HepG2 (cell line): Measurements from ENCODE around the gene ENTPD5. TPM values are rescaled to one million over a fixed set of nuclear protein-coding genes. Genes with fewer than 3 reads are reported as not detected.

Source experiments
- ATAC-seq: fragments of 200-7000 bp; cut with Tn5 transposase; 3 replicates; pipeline ENCODE4 v1.9.1; 2020; ENCODE audit warnings: mild to moderate bottlenecking, moderate library complexity
- BruUV-seq: library from RNA; stranded (reverse); fragments of 400-500 nt; replicated peaks from 2 replicates; lab custom pipeline; 2021; lab: Mats Ljungman, UMichigan
- CTCF ChIA-PET: fragments of 300-600 bp; formaldehyde crosslinking; extraction: SDS; loops from one replicate; lab custom pipeline; 2021; ENCODE audit warnings: low total read pairs, inconsistent platforms, low intra/inter-chr PET ratio; lab: Yijun Ruan, JAX
- POLR2A ChIA-PET: fragments of 350-600 bp; sonication (Branson Sonifier 250); formaldehyde crosslinking; loops from one replicate; lab custom pipeline; 2020; ENCODE audit warnings: antibody characterized with exemption, inconsistent platforms; lab: Yijun Ruan, JAX
- DNase-seq: peaks from one replicate; pipeline ENCODE4 v3.0.0-alpha.2; 2015; ENCODE audit warnings: low spot score
- FAIRE-seq: peaks from 3 replicates; lab custom pipeline; 2011; peaks lifted over from hg19 to GRCh38; lab: Jason Lieb, UNC
- H2AFZ ChIP-seq: one replicate; pipeline ENCODE4 v1.6.1; 2011; ENCODE audit warnings: low read length, inconsistent platforms
- H3K27ac ChIP-seq: fragments of 300-600 bp; 3 replicates; pipeline ENCODE4 v1.8.0; 2011; ENCODE audit warnings: mixed run types, mild to moderate bottlenecking, mixed read lengths, low read length, inconsistent platforms; ENCODE audit not compliant: insufficient read depth; ENCODE audit errors: extremely low read length
- H3K27me3 ChIP-seq, 2 experiments: fragments of 200-600 bp in 1 of 2; 2 replicates in 1 of 2; 3 replicates in 1 of 2; pipeline versions ENCODE4 v1.6.0 to v1.8.0; 2011; ENCODE audit warnings: low read length in 2 of 2, mild to moderate bottlenecking in 2 of 2, moderate library complexity in 2 of 2, inconsistent platforms in 1 of 2; ENCODE audit not compliant: insufficient read depth in 2 of 2, control insufficient read depth in 1 of 2
- H3K36me3 ChIP-seq, 2 experiments: fragments of 200-600 bp in 1 of 2; replicated peaks in 1 of 2; 2 replicates in 1 of 2; 3 replicates in 1 of 2; pipeline versions ENCODE4 v1.5.1 to v1.8.0; 2011; ENCODE audit warnings: low read length in 2 of 2, inconsistent platforms in 1 of 2; ENCODE audit not compliant: insufficient read depth in 2 of 2, control insufficient read depth in 1 of 2
- H3K4me1 ChIP-seq: 2 replicates; pipeline ENCODE4 v1.5.1; 2012; ENCODE audit warnings: low read length, inconsistent platforms; ENCODE audit not compliant: insufficient read depth
- H3K4me2 ChIP-seq: 2 replicates; pipeline ENCODE4 v1.6.0; 2011; ENCODE audit warnings: low read depth, low read length, inconsistent platforms
- H3K4me3 ChIP-seq, 3 experiments: fragments of 200-600 bp in 1 of 3; sonication (generic), shearing (Covaris generic) in 1 of 3; replicated peaks in 1 of 3; 2 replicates each; pipeline ENCODE4 v1.5.1; 2011 to 2016; ENCODE audit warnings: low read length in 3 of 3, inconsistent platforms in 2 of 3, low read depth in 2 of 3, mild to moderate bottlenecking in 2 of 3, control low read depth in 1 of 3, mixed read lengths in 1 of 3; ENCODE audit not compliant: insufficient read depth in 1 of 3
- H3K79me2 ChIP-seq: one replicate; pipeline ENCODE4 v1.6.1; 2011; ENCODE audit warnings: low read length, inconsistent platforms; ENCODE audit not compliant: insufficient read depth
- H3K9ac ChIP-seq: 2 replicates; pipeline ENCODE4 v1.6.0; 2011; ENCODE audit warnings: mild to moderate bottlenecking, low read depth, low read length, inconsistent platforms; ENCODE audit not compliant: insufficient read depth
- H3K9me3 ChIP-seq: 2 replicates; pipeline ENCODE4 v1.5.1; 2012; ENCODE audit warnings: mild to moderate bottlenecking, low read length
- H4K20me1 ChIP-seq: 2 replicates; pipeline ENCODE4 v1.6.0; 2011; ENCODE audit warnings: inconsistent platforms, mild to moderate bottlenecking, low read length, moderate library complexity; ENCODE audit not compliant: insufficient read depth
- ARID4A ChIP-seq: sonication (generic); formaldehyde crosslinking; IDR thresholded peaks from 2 replicates; pipeline ENCODE4 v1.5.0; 2020; ENCODE audit warnings: mild to moderate bottlenecking, missing genetic modification reagents, borderline replicate concordance
- ARID5B ChIP-seq: IDR thresholded peaks from 2 replicates; pipeline ENCODE4 v1.4.0; 2020; ENCODE audit warnings: mild to moderate bottlenecking, missing genetic modification reagents
- EED ChIP-seq: sonication (generic); formaldehyde crosslinking; IDR thresholded peaks from 2 replicates; pipeline ENCODE4 v1.5.0; 2020; ENCODE audit warnings: mild to moderate bottlenecking, missing genetic modification reagents
- HDAC1 ChIP-seq: sonication (generic); formaldehyde crosslinking; IDR thresholded peaks from 2 replicates; pipeline ENCODE4 v1.5.1; 2020; ENCODE audit warnings: mild to moderate bottlenecking, missing genetic modification reagents
- IKZF4 ChIP-seq: sonication (generic); formaldehyde crosslinking; IDR thresholded peaks from 2 replicates; pipeline ENCODE4 v1.5.1; 2020; ENCODE audit warnings: borderline replicate concordance, mild to moderate bottlenecking, low read depth, missing genetic modification reagents; ENCODE audit errors: not compliant biosample characterization
- LCORL ChIP-seq, 2 experiments: fragments of 450-650 bp in 1 of 2; sonication (generic) in 1 of 2; formaldehyde crosslinking in 1 of 2; IDR thresholded peaks; 2 replicates each; pipeline versions ENCODE4 v1.5.0 to v1.6.1; 2017 to 2020; ENCODE audit warnings: antibody characterized with exemption in 1 of 2, missing genetic modification reagents in 1 of 2
- MLX ChIP-seq: IDR thresholded peaks from 2 replicates; pipeline ENCODE4 v1.6.1; 2016
- RBM22 ChIP-seq: fragments of 200-400 bp; formaldehyde crosslinking; optimal IDR thresholded peaks from 2 replicates; pipeline ENCODE3; 2017; ENCODE audit warnings: mild to moderate bottlenecking, low read length, moderate library complexity
- RFX1 ChIP-seq: fragments of 450-650 bp; IDR thresholded peaks from 2 replicates; pipeline ENCODE4 v1.6.1; 2017
- THAP11 ChIP-seq: IDR thresholded peaks from 2 replicates; pipeline ENCODE4 v1.6.1; 2016; ENCODE audit warnings: missing biosample characterization, missing genetic modification reagents
- U2AF2 ChIP-seq: fragments of 200-400 bp; formaldehyde crosslinking; IDR thresholded peaks from 2 replicates; pipeline ENCODE4 v1.6.1; 2017; ENCODE audit warnings: low read depth, mild to moderate bottlenecking, low read length
- ZKSCAN8 ChIP-seq: IDR thresholded peaks from 2 replicates; pipeline ENCODE4 v1.6.1; 2016; ENCODE audit warnings: borderline replicate concordance, missing genetic modification reagents, missing compliant biosample characterization
- ZNF207 ChIP-seq: fragments of 450-650 bp; IDR thresholded peaks from 2 replicates; pipeline ENCODE4 v1.6.1; 2016; ENCODE audit warnings: antibody characterized with exemption, borderline replicate concordance
- ZNF674 ChIP-seq: sonication (generic); formaldehyde crosslinking; IDR thresholded peaks from 2 replicates; pipeline ENCODE4 v1.5.0; 2020; ENCODE audit warnings: low read depth, mild to moderate bottlenecking, missing genetic modification reagents
- ZSCAN29 ChIP-seq: sonication (generic); formaldehyde crosslinking; conservative IDR thresholded peaks from 2 replicates; pipeline ENCODE4 v1.4.0; 2020; ENCODE audit warnings: mild to moderate bottlenecking, missing genetic modification reagents
- WGBS: methylation state at CpG from one replicate; pipeline ENCODE4 v1.1.6; 2017; ENCODE audit warnings: low lambda C conversion rate; 5-methylcytosine and 5-hydroxymethylcytosine counted together
- in situ Hi-C: cut with HindIII; loops from 2 replicates; pipeline ENCODE4 v1.10.0; 2017; ENCODE audit warnings: low pct_unique_long_range_greater_than_20kb; ENCODE audit not compliant: extremely low pct_ligation_motif_present
- intact Hi-C: fragments of 100-400 bp; cut with micrococcal nuclease; formaldehyde crosslinking; loops from one replicate; pipeline ENCODE4 v1.10.0; 2022; ENCODE audit not compliant: unreplicated experiment
- polyA plus RNA-seq, 8 experiments: library from polyadenylated mRNA; depleted of rRNA in 3 of 8; stranded (reverse) in 7 of 8; unstranded in 1 of 8; fragments of >200 nt; fragmentation: Illumina TruSeq in 4 of 8; extraction: Trizol in 4 of 8; gene quantifications; 2 replicates each; pipeline versions ENCODE4 v1.2.1 to v1.2.3, GENCODE V29; 2011 to 2016; ENCODE audit warnings: low read depth in 4 of 8, missing spikeins in 1 of 8, mixed read lengths in 1 of 8; ENCODE audit not compliant: insufficient read depth in 1 of 8
- total RNA-seq, 5 experiments: library from RNA; depleted of rRNA; stranded (reverse); fragments of >200 nt; fragmentation: Illumina TruSeq; extraction: Trizol; gene quantifications; 2 replicates each; pipeline ENCODE4 v1.2.3, GENCODE V29; 2016; ENCODE audit warnings: low read depth in 1 of 5

Gene ENTPD5
- total and polyA plus RNA-seq, 2 of the 13 experiments (the other 11 are each of a cell fraction or from before 2014, with no cell fraction given) = 33.8 to 43.3 TPM

- intact Hi-C loops = no loop called here
- no peaks in the 10 kb centered on the region for H3K36me3 ChIP-seq
- in situ Hi-C loops = loop anchor here (5.0 kb wide), 1 partner anchor 67 kb away; the partner anchor contains the start of genes COQ6 and FAM161B
- peak overlapping the region; percentile 94 for H3K4me2 ChIP-seq
- peaks cover 19% of the 10 kb centered on the region for H3K79me2 ChIP-seq
- ATAC-seq = peak; percentile 20
- H3K4me3 ChIP-seq = peak overlapping the region; percentile 82 to 91 (median 82)
- no peaks in the 10 kb centered on the region for H4K20me1 ChIP-seq
- peak overlapping the region; percentile 80 for H3K9ac ChIP-seq
- peak overlapping the region; percentile 77 for H3K27ac ChIP-seq
- H2AFZ ChIP-seq = peak overlapping the region; percentile 80
- H3K9me3 ChIP-seq = no peaks in the 10 kb centered on the region
- 1% methylated on average over 21 of the region's 21 CpGs for WGBS
- peaks cover 62% of the 10 kb centered on the region for H3K4me1 ChIP-seq
- ChIA-PET CTCF (no interaction called here), POLR2A (interaction anchor here (0.7 to 2.2 kb wide), 9 partner anchors 13 to 168 kb away, joined by 3 to 70 read pairs (median 6); partner anchors contain the start of genes COQ6, FAM161B, PTGR2 and ZNF410)
- DNase-seq = peak; percentile 23
- no peak for FAIRE-seq
- BruUV-seq = TSS peak; percentile 79
- no peaks in the 10 kb centered on the region for H3K27me3 ChIP-seq
- TF ChIP-seq RFX1 (peak; percentile 89; the same call in 1 of the 2 replicates), ZNF207 (no peak), HDAC1 (CRISPR knock-in tag) (peak; percentile 54), EED (no peak), ARID5B (no peak), IKZF4 (CRISPR knock-in tag) (no peak), THAP11 (CRISPR knock-in tag) (no peak), ARID4A (CRISPR knock-in tag) (peak; percentile 81; the same call in 1 of the 2 replicates), ZSCAN29 (no peak), LCORL (IDR thresholded peaks at IDR 0.05) (no peak), LCORL (CRISPR knock-in tag; IDR thresholded peaks at IDR 0.05) (peak; percentile 44; the same call in 1 of the 2 replicates), MLX (CRISPR knock-in tag) (no peak), RBM22 (peak; percentile 76), U2AF2 (peak; percentile 76; the same call in 1 of the 2 replicates), ZNF674 (CRISPR knock-in tag) (no peak), ZKSCAN8 (CRISPR knock-in tag) (no peak)
These were observed 485 bp upstream of the ENTPD5 start for GRCh38 chr14:74019408-74020137.
